H9 (cell line): ENCODE measurements around the gene C2orf66. TPM values are rescaled to one million over a fixed set of nuclear protein-coding genes. Genes with fewer than 3 reads are reported as not detected.

Experiments
- DNase-seq: peaks from one replicate; pipeline ENCODE4 v3.0.0-alpha.2; 2017
- H2AFZ ChIP-seq: one replicate; pipeline ENCODE4 v1.6.1; 2013; ENCODE audit warnings: mild to moderate bottlenecking, low read length, control low read depth, moderate library complexity
- H2AK5ac ChIP-seq: 2 replicates; pipeline ENCODE4 v1.6.1; 2013; ENCODE audit warnings: low read length, control low read depth, mixed read lengths; ENCODE audit not compliant: insufficient read length
- H2BK120ac ChIP-seq: one replicate; pipeline ENCODE4 v1.6.1; 2013; ENCODE audit warnings: low read depth, mild to moderate bottlenecking, low read length, control low read depth, inconsistent platforms; ENCODE audit not compliant: poor library complexity, severe bottlenecking
- H2BK12ac ChIP-seq: 2 replicates; pipeline ENCODE4 v1.6.1; 2013; ENCODE audit warnings: low read length, control low read depth, mixed read lengths, low read depth; ENCODE audit not compliant: insufficient read length
- H2BK15ac ChIP-seq: 2 replicates; pipeline ENCODE4 v1.6.1; 2013; ENCODE audit warnings: low read depth, low read length, control low read depth
- H2BK20ac ChIP-seq: one replicate; pipeline ENCODE4 v1.6.1; 2013; ENCODE audit warnings: low read depth, mild to moderate bottlenecking, low read length, control low read depth, inconsistent platforms; ENCODE audit not compliant: poor library complexity, severe bottlenecking
- H2BK5ac ChIP-seq: 2 replicates; pipeline ENCODE4 v1.6.1; 2013; ENCODE audit warnings: low read length, control low read depth, mixed read lengths; ENCODE audit not compliant: insufficient read length
- H3K14ac ChIP-seq: 2 replicates; pipeline ENCODE4 v1.6.1; 2013; ENCODE audit warnings: low read length, control low read depth; ENCODE audit not compliant: insufficient read depth
- H3K18ac ChIP-seq: 2 replicates; pipeline ENCODE4 v1.6.1; 2013; ENCODE audit warnings: low read depth, mild to moderate bottlenecking, mixed read lengths, low read length, control low read depth; ENCODE audit not compliant: insufficient read length
- H3K23ac ChIP-seq: 2 replicates; pipeline ENCODE4 v1.6.1; 2013; ENCODE audit warnings: low read length, control low read depth, mixed read lengths, low read depth; ENCODE audit not compliant: insufficient read length
- H3K23me2 ChIP-seq: 2 replicates; pipeline ENCODE4 v1.6.1; 2013; ENCODE audit warnings: low read depth, mild to moderate bottlenecking, mixed read lengths, low read length, control low read depth; ENCODE audit not compliant: insufficient read length, poor library complexity, severe bottlenecking
- H3K27ac ChIP-seq: 2 replicates; pipeline ENCODE4 v1.5.1; 2013; ENCODE audit warnings: low read length, control low read depth, mixed read lengths, low read depth; ENCODE audit not compliant: insufficient read length
- H3K27me3 ChIP-seq: 2 replicates; pipeline ENCODE4 v1.6.1; 2013; ENCODE audit warnings: low read length, control low read depth, inconsistent platforms; ENCODE audit not compliant: insufficient read depth
- H3K4ac ChIP-seq: 2 replicates; pipeline ENCODE4 v1.6.1; 2013; ENCODE audit warnings: low read depth, mild to moderate bottlenecking, control low read depth, inconsistent platforms, low read length, moderate library complexity
- H3K4me1 ChIP-seq: 2 replicates; pipeline ENCODE4 v1.6.1; 2013; ENCODE audit warnings: low read length, control low read depth, inconsistent platforms; ENCODE audit not compliant: insufficient read depth
- H3K4me2 ChIP-seq: 2 replicates; pipeline ENCODE4 v1.6.1; 2013; ENCODE audit warnings: low read length, control low read depth, mixed read lengths; ENCODE audit not compliant: insufficient read length, insufficient read depth
- H3K56ac ChIP-seq: 2 replicates; pipeline ENCODE4 v1.6.1; 2013; ENCODE audit warnings: low read depth, mild to moderate bottlenecking, mixed read lengths, low read length, control low read depth; ENCODE audit not compliant: insufficient read length
- H3K79me1 ChIP-seq: 2 replicates; pipeline ENCODE4 v1.6.1; 2013; ENCODE audit warnings: low read depth, mild to moderate bottlenecking, moderate library complexity, low read length, control low read depth, inconsistent platforms; ENCODE audit not compliant: insufficient read depth, poor library complexity, severe bottlenecking
- H3K79me2 ChIP-seq: 2 replicates; pipeline ENCODE4 v1.6.1; 2013; ENCODE audit warnings: low read length, control low read depth, inconsistent platforms; ENCODE audit not compliant: insufficient read depth
- H3K9ac ChIP-seq: 2 replicates; pipeline ENCODE4 v1.6.1; 2013; ENCODE audit warnings: low read length, control low read depth, mixed read lengths; ENCODE audit not compliant: insufficient read length; ENCODE audit errors: extremely low read depth
- H3K9me3 ChIP-seq: one replicate; pipeline ENCODE4 v1.6.1; 2013; ENCODE audit warnings: low read depth, low read length, inconsistent platforms; ENCODE audit not compliant: control insufficient read depth
- H3T11ph ChIP-seq: one replicate; pipeline ENCODE4 v1.6.1; 2013; ENCODE audit warnings: mild to moderate bottlenecking, low read length, control low read depth, inconsistent platforms
- H4K20me1 ChIP-seq: one replicate; pipeline ENCODE4 v1.6.1; 2013; ENCODE audit not compliant: control insufficient read depth, insufficient read length, insufficient read depth
- H4K5ac ChIP-seq: 2 replicates; pipeline ENCODE4 v1.6.1; 2013; ENCODE audit warnings: low read depth, mild to moderate bottlenecking, mixed read lengths, low read length, control low read depth; ENCODE audit not compliant: insufficient read length
- H4K8ac ChIP-seq: replicated peaks from 2 replicates; pipeline ENCODE4 v1.6.1; 2013; ENCODE audit warnings: low read length, control low read depth, mixed read lengths, low read depth; ENCODE audit not compliant: insufficient read length
- H4K91ac ChIP-seq: 2 replicates; pipeline ENCODE4 v1.6.1; 2013; ENCODE audit warnings: low read depth, mild to moderate bottlenecking, moderate library complexity, mixed read lengths, low read length, control low read depth; ENCODE audit not compliant: insufficient read length
- H3K27ac Mint-ChIP-seq, 3 experiments: 2 replicates in 2 of 3; 3 replicates in 1 of 3; pipeline ENCODE4 v1.8.0; 2020 to 2021; ENCODE audit warnings: mixed read lengths in 3 of 3, mild to moderate bottlenecking in 1 of 3, moderate library complexity in 1 of 3
- H3K27me3 Mint-ChIP-seq: 2 replicates; pipeline ENCODE4 v1.8.0; 2021; ENCODE audit warnings: low read depth, mild to moderate bottlenecking, moderate library complexity, mixed read lengths
- H3K36me3 Mint-ChIP-seq, 3 experiments: 2 replicates in 2 of 3; 3 replicates in 1 of 3; pipeline ENCODE4 v1.8.0; 2020 to 2021; ENCODE audit warnings: low read depth in 3 of 3, mixed read lengths in 3 of 3; ENCODE audit not compliant: insufficient read depth in 1 of 3
- H3K4me1 Mint-ChIP-seq, 2 experiments: 2 replicates each; pipeline ENCODE4 v1.8.0; 2020; ENCODE audit warnings: mixed read lengths in 2 of 2
- H3K4me3 Mint-ChIP-seq, 2 experiments: 2 replicates in 1 of 2; 3 replicates in 1 of 2; pipeline ENCODE4 v1.8.0; 2020 to 2021; ENCODE audit warnings: mild to moderate bottlenecking in 2 of 2, mixed read lengths in 2 of 2, moderate library complexity in 1 of 2
- H3K9me3 Mint-ChIP-seq, 2 experiments: 2 replicates in 1 of 2; 3 replicates in 1 of 2; pipeline ENCODE4 v1.8.0; 2020; ENCODE audit warnings: mild to moderate bottlenecking in 2 of 2, mixed read lengths in 2 of 2, moderate library complexity in 1 of 2
- CTCF ChIP-seq: fragments of 200-600 bp; sonication (generic); conservative IDR thresholded peaks from 3 replicates; pipeline ENCODE4 v1.8.0; 2021; ENCODE audit warnings: antibody characterized with exemption, mild to moderate bottlenecking
- whole genome bisulfite sequencing: extraction: QIAGEN DNeasy Blood & Tissue Kit; methylation state at CpG from one replicate; pipeline ENCODE4 v1.1.7; 2013; ENCODE audit warnings: missing lambda C conversion rate, low lambda C conversion rate, mixed read lengths; ENCODE audit not compliant: insufficient read length; ENCODE audit errors: extremely low coverage; 5-methylcytosine and 5-hydroxymethylcytosine counted together
- total RNA-seq: library from RNA; stranded (reverse); gene quantifications from 2 replicates; pipeline ENCODE4 v1.2.1, GENCODE V29; 2021

C2orf66 gene
- total RNA-seq, 1 experiment from 2014 or later = not detected

- Mint-ChIP-seq H3K27me3 (peaks cover 2% of the 10 kb centered on the region; the same call in 1 of the 2 replicates), H3K36me3 (peaks cover 39 to 64% (median 54%) of the 10 kb centered on the region in 3 experiments), H3K4me3 (no peak overlapping the region), H3K27ac (no peak overlapping the region), H3K9me3 (peaks cover 23 to 33% of the 10 kb centered on the region in 2 experiments), H3K4me1 (no peaks in the 10 kb centered on the region)
- Histone ChIP-seq H2AK5ac (no peak overlapping the region), H2BK15ac (no peak overlapping the region), H3K9me3 (no peaks in the 10 kb centered on the region), H2AFZ (no peak overlapping the region), H3K4me1 (no peaks in the 10 kb centered on the region), H3T11ph (no peak overlapping the region), H3K27ac (no peak overlapping the region), H3K18ac (no peak overlapping the region), H3K4me2 (no peak overlapping the region), H3K79me1 (no peaks in the 10 kb centered on the region), H2BK5ac (no peak overlapping the region), H2BK20ac (no peak overlapping the region), H3K56ac (no peak overlapping the region), H3K23ac (no peak overlapping the region), H4K8ac (no peak overlapping the region), H3K27me3 (no peaks in the 10 kb centered on the region), H3K14ac (no peak overlapping the region), H2BK120ac (no peak overlapping the region), H3K23me2 (no peaks in the 10 kb centered on the region), H3K4ac (no peak overlapping the region), H3K9ac (no peak overlapping the region), H3K79me2 (no peaks in the 10 kb centered on the region), H2BK12ac (no peak overlapping the region), H4K91ac (no peak overlapping the region), H4K20me1 (no peaks in the 10 kb centered on the region), H4K5ac (no peak overlapping the region)
- peak; percentile 40; the same call in 1 of the 3 replicates for TF ChIP-seq CTCF
- no CpG with 5 or more reads among the region's 3 CpGs for WGBS
- DNase-seq = no peak
Measured at GRCh38 chr2:196758474-196759377, 50.4 kb downstream of the C2orf66 start.

Other genes with a start within 250 kb of the C2orf66 start
- gene HECW2, start 215.8 kb downstream of the C2orf66 start, total RNA-seq = 3.9 and 4.2 TPM in 2 replicates
- 22.1 and 26.2 TPM in 2 replicates for gene CCDC150, start 169.6 kb downstream of the C2orf66 start, total RNA-seq
- gene GTF3C3, start 9.7 kb downstream of the C2orf66 start, total RNA-seq = 59.6 and 64.6 TPM in 2 replicates
- 19.2 and 21.0 TPM in 2 replicates for gene PGAP1, start 117.4 kb upstream of the C2orf66 start, total RNA-seq